GM21723 (cell line): ENCODE results near the gene TMEM221.
A peak's percentile ranks its signal among the peaks of the same experiment; 100 is the strongest.
"Not testable (repeated sequence)": the region's sequence is repeated elsewhere in the genome, so short reads cannot be mapped to it uniquely, and the experiment has no call there.

Experiments
- ATAC-seq: cut with Tn5 transposase; IDR thresholded peaks from one replicate; pipeline ENCODE4 v1.9.1; 2021; ENCODE audit warnings: mild to moderate bottlenecking, moderate library complexity; ENCODE audit not compliant: unreplicated experiment

Gene TMEM221

DNA sequence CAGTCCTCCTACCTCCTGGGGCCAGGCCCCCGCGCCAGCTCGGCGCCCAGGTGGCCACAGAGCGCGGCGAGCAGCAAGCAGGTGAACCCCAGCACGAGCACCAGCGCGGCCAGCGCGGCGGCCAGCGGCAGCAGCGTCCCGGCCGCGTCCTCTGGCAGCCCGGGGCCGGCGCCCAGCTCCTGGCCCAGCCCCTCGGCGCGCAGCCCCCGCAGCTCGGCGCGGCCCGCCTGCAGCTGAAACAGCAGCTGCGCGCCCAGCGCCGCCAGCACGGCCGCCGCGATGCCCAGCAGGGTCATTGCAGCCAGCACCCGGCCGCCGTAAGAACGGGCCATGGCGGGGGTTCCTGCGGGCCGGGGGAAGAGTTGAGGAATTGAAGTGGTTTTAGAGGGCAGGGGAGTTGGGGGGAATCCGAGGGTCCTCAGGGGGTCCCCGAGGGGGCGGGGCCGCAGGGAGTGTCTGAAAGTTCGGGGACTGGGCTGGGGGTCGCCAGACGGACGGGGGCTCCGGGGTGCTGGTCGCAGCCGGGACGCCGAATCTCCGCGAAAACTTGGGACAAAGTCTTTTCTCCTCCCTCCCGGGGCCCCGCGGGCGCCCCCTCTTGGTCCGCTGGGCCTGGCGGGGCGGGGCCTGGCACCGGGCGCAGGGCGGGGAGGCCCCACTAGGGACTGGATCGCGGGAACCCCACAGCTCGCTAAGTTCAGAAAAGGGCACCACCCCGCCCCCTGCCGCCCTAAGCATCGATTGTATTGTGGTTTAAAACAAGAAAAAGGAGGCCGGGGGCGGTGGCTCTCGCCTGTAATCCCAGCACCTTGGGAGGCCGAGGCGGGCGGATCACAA is at the start of gene TMEM221:
TMEM221 (minus strand) TSS at position 538 of the 837 bp plus-strand sequence; CDS start at position 332, 206 bp downstream.
- ATAC-seq: no peak

DNA sequence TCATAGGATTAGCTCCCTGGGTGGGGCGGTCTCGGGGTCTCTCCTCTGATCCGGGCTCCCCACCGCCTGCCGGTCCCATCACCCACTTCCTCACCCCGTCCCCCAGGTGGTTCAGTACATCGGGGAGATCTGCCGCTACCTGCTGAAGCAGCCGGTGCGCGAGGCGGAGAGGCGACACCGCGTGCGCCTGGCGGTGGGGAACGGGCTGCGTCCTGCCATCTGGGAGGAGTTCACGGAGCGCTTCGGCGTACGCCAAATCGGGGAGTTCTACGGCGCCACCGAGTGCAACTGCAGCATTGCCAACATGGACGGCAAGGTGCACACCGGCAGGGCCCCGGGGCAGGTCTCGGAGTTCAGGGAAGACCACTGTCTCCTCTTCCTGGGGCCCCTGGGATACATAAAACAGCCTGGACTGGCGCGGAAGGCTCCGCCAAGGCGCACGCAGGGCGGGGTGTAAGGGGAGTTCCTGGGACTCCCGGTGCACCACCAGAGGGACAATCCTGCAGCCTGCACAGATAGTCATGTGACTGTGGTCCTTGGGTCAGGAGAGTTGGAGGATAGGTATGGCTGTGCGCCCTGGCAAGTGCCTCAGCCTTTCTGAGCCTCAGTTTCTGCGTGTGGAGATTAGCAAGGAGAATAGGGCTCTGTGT is 48.8 kb upstream of the TMEM221 start:
- ATAC-seq: no peak

DNA sequence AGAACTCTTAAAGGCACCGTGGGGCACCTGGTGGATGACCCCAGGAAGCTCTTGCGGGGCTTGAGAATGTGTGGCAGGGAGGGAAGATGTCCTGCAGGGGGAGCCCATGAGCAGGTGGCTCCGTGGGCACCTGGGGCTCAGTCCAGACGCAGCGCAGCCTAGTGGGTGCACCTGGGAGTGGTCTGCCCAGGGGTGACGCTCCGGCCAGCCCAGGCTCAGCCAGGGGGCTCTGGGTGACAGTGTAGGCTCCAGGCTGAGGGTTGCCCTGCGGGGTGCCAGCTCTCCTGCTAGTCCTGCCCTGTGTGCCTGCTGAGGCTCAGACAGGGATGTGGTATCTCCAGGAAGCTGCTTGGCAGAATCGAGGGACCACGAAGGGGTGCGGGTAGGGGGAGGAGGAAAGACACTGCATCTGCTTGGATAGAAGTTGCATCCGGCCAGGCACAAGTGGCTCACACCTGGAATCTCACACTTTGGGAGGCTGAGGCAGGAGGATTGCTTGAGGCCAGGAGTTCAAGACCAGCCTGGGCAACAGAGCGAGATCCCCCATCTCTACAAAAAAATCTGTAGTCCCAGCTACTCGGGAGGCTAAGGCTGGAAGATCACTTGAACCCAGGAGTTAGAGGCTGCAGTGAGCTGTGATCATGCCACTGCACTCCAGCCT is 48.0 kb upstream of the TMEM221 start:
- no peak for ATAC-seq

DNA sequence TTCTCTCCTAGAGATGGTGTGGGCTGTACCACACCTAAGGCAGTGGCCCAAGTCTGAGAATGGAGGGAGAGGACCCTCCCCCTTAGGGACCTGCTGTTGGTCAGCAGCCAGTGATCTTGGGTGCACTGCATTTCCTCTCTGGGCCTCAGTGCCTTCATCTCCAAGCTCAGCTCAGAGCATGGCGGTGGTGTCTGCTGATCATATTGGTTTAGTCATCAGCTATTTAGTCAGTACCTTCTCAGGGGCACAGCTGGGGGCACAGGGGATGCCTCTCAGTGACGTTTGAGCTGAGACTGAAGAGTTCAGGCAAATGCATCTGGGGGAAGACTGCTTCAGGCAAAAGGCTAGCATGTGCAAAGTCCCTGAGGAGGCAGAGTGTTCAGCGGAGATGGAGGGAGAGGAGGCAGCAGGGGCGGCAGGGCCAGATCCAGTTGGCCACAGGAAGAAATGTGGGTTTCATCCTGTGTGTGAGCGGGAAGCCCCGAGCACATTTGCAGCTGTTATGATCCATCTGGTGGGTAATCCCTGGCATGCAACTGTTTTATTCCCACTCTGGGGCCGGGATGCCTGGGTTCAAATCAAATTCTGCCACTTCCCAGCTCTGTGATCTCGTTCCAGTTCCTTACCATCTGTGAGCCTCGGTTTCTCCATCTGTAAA is 47.3 kb upstream of the TMEM221 start:
- no peak for ATAC-seq

DNA sequence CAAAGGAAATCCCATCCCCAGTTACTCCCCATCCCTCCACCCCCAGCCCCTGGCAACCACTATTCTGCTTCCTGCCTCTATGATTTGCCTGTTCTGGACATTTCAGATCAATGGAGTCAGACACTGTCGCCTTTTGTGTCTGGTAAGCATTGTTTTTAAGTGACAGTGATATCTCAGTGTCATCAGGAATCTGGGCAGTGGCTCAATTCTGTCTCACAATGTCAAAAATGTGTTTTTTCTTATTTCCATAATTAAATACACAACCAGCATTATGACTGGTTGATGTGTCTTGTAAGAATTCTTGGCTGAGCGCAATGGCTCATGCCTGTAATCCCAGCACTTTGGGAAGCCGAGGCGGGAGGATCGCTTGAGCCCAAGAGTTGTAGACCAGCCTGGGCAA is 42.8 kb upstream of the TMEM221 start:
- ATAC-seq: no peak

DNA sequence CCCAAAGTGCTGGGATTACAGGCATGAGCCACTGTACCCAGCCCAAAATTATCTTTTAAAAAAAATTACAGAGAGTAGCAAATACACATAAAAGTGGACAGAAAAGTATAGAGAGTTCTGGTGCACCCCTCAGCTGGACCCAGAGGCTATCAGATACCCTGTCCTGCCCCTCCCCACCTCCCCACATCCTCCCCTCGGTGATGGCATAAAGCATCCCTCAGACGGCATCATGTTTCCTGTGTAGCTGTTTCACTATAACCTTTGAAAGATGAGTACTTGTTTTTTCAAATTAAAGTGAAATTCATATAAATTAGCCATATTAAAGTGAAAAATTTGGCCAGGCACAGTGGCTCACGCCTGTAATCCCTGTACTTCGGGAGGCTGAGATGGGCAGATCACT is 41.9 kb upstream of the TMEM221 start:
- no peak for ATAC-seq

DNA sequence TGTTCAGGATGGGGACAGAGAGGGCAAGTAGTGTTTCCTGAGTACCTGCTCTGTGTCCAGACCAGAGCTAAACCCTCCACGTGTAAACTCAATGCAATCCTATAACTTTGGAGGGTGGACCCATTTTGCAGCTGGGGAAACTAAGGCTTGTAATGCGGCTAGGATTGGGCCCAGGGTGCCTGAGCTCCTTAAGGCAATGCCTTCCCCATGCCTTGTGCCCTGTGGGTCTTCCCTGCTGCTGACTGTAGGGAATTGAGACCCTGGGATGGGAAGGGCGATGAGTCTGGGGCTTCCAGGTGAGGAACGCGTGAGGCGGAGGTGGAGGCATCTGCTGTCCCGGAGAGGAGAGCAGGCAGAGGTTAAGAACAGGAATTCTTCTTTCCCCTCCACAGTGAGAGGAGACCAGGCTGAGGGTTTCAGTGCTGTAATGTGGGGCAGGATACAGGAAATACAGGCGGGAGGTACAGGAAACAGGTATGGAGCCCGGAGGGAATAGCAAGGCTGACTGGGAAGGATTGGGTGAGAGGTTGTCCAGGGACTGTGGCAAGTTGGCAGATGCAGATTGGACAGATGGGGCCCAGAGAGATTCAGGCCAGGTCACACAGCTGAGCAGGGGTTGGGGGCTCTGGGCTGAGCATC is 41.0 kb upstream of the TMEM221 start:
- no peak for ATAC-seq

DNA sequence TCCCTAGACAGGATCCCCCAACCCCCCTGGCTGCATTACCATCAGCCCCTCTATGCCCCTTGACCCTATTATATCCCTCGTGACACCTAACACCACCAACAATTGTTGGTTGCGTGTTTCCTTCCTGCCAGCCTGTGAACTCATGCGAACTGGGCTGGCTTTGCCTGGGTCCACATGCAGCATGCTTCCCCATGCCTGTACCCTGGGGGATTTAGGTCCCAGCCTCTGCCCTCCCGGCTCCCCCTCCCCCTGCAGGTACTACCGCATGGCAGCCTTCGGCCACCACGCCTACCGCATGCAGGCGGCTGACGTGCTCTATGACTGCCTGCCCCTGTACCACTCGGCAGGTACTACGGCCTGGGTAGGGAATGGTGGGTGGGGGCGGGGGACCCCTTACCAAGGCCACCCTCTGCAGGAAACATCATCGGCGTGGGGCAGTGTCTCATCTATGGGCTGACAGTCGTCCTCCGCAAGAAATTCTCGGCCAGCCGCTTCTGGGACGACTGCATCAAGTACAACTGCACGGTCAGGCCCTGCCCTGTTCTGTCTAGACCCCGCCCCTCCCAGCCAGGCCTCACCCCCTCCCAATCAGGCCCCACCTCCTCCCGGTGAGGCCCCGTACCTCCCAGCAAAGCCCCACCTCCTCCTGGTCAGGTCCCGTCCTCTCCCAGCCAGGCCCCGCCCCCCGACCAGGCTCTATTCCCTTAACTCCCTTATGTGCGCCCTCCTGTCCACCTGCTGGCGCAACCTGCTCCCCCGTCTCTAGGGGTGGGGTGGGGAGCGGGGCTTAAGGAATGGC is 40.3 kb upstream of the TMEM221 start:
- ATAC-seq: peak; percentile 68

DNA sequence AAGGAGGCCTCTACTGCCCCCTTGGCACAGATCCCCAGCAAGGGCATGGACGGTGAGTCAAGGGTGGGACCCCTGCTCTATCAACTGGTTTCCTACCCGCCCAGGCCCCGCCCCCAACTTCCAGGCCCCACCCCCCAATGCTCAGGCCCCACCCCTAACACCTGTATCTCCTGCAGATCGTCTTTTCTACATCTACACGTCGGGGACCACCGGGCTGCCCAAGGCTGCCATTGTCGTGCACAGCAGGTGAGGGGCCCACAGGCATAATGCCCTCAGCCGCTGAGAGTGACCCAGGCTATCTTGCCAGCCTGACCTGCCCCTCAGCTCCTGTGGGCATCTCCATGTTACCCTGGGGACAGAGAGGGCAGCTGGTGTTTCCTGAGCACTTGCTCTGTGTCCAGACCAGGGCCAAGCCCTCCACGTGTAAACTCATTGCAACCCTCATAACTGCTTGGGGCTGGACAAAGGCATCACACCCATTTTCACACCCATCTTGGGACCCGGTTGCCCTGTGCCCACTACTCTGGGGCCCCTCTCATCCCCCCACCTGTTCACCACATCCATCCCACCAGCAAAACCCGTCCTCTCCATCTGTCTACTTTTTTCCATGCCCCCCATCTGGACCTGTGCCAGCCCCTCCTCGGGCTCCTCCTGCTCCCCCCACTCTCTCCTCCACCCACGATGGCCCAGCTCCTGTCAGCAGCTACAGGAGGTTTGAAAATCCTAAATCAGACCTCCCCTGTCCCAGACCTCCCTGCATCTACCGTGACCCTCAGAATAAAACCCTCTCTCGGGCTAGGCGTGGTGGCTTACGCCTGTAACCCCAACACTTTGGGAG is 39.0 kb upstream of the TMEM221 start:
- no peak for ATAC-seq

DNA sequence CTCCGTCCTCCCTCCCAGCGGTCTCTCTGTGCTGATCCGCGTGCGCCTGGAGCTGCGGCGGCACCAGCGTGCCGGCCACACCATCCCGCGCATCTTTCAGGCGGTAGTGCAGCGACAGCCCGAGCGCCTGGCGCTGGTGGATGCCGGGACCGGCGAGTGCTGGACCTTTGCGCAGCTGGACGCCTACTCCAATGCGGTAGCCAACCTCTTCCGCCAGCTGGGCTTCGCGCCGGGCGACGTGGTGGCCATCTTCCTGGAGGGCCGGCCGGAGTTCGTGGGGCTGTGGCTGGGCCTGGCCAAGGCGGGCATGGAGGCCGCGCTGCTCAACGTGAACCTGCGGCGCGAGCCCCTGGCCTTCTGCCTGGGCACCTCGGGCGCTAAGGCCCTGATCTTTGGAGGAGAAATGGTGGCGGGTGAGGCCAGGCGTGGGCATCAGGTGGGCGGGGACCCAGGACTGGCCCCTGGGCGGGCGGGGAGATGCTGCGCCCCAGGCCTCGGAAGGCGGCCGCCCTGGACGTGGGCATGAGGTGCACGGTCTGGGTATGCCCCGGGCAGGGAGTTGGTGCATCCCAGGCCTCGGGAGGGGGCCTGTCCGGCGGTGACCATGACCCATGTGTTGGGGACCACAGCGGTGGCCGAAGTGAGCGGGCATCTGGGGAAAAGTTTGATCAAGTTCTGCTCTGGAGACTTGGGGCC is 38.2 kb upstream of the TMEM221 start:
- no peak for ATAC-seq

DNA sequence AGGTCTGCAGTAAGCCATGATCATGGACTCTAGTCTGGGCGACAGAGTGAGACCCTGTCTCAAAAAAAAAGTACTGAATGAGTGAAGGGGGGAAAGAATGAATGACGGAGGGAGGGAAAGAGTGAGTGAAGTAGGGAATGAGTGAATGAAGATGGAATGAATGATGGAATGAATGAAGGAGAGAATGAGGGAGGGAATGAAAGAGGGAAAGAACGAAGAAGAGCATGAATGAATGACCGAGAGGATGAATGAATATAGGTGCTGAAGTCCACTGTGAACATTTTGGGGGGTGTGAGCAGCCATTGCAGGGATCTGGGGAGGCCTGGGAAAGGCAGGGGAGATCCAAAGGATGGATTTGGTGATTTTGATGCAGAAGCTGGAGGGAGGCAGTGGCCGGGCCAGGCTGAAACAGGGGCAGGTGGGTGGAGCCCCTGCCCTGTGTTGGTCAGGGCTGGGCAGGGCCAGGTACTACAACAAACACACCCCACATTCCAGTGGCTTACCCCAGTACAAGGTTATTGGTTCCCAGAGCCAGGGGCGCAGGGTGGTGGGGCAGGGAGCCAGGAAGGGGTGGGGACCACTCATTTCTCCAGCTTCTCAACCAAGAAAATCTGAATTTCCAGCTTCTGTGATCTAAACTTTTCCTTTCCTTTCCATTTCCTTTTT is 36.2 kb upstream of the TMEM221 start:
- ATAC-seq: no peak

DNA sequence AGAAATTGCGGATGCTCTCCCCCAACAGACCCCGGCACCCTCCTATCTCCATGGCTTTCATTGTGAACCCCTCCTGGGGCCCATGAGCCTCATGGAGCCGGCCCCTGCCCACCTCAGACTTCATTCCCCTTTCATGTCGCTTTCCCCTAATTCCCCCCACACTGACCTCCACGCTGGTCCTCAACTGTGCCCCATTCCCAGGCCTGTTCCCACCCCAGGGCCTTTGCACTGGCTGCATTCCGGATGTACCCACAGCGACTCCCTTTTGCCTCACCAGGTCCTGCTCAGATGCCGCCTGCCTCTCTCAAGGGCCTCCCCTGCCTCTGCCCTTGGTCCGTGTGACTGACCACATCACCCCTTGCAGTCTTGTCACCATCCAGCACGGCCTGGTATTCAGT is 35.1 kb upstream of the TMEM221 start:
- no peak for ATAC-seq

DNA sequence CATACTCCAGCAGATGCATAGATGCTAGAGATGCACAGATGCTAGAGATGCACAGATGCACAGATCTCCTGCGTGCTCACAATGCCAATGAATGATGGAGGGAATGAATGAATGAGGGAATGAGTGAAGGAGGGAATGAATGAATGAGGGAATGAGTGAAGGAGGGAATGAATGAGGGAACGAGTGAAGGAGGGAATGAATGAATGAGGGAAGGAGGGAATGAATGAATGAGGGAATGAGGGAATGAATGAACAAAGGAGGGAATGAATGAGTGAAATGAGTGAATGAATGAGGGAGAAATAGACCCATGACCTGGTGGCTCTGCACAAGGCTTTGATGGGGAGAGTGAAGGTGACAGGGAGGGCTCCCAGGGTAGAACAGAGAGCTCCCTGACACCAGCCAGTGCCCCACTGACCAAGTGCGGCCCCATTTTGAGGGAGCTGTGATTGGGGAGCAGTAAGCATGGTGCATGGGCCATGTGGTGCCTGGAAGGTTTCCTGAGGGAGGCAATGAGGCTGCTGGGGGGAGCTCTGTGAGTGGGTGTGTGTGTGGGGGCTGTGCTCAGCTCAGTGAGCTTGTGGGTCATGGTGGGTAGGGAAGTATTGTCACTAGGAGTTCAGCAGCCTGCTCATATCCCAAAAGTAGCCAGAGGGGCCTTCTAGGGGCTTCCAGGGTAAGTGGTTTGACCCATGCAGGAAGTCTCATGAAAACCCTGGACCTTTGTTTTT is 34.6 kb upstream of the TMEM221 start:
- no peak for ATAC-seq

DNA sequence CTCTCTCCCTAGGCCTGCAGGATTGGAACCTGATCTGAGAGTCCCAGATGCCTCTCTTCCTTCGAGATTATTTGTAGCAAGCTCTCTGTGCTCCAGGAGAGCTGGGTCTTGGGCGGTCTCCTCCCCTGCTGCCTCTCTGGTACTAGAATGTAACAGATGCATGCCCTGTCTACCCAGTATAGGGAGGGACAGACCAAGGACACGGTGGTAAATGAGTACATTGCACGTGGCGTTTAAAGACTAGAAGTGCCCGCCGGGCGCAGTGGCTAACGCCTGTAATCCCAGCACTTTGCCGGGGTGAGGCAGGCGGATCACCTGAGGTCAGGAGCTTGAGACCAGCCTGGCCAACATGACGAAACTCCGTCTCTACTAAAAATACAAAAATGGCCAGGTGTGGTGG is 33.5 kb upstream of the TMEM221 start:
- no peak for ATAC-seq

DNA sequence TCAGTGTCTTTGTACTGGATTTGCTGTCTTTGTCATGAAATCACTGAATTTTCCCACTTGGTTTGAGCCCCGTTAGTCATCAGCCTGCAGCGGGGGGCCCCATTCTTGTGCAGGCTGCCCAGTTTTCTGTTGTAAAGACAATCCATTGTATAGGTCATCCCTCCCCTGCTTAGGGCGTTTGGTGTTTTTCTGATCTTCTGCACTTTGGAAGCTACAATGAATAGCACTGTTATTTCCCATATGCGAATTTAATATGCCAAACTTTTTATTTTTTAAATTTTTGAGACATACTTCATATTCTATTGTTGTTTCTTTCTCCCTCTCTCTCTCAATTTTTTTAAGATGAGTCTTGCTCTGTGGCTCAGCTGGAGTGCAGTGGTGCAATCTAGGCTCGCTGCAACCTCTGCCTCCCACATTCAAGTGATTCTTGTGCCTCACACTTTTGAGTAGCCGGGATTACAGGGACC is 30.9 kb upstream of the TMEM221 start:
- ATAC-seq: no peak

DNA sequence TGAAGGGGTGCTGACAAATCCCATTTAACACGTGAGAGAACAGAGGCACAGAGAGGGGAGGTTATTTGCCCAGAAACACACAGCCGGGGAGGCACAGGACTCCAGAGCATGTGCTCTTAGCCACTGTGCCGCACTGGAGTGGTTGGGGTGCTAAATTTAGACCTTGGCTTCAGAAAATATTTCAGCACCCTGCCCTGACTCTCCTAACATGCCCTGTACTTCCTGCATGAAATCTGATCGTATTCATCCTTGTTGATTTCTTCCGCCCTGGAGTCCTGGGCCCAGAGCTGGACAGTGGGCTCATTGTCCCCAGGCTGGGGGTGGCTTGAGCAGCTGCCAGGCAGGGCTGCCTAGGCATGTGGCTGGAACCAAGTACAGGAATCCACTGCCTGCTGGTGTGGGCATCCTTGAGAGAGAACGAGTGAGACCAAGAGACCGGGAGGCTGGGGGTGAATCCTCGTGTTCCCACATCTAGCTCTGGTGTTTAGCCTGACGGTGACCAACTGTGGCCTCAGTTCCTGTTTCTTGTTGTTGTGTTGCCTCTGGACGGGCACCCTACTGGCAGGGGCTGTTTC is 27.2 kb upstream of the TMEM221 start:
- ATAC-seq: no peak

DNA sequence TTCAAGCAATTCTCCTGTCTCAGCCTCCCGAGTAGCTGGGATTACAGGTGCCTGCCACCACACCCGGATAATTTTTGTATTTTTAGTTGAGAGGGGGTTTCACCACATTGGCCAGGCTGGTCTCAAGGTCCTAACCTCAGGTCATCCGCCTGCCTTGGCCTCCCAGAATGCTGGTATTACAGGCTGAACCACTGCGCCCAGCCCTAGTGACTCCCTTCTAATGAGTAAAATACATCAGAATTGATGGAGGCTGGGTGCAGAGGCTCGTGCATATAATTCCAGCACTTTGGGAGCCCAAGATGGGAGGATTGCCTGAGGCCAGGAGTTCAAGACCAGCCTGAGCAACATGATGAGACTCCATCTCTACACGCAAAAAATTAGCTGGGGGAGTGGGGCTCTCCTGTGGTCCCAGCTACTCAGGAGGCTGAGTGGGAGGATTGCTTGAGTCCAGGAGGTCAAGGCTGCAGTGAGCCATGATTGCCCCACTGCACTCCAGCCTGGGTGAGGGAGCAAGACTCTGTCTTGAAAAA is 26.6 kb upstream of the TMEM221 start:
- ATAC-seq: not testable (repeated sequence)
